Adipocyte (in vitro differentiated cells): ENCODE measurements around the gene CCDC92B.

Experiments
- DNase-seq: peaks from one replicate; pipeline ENCODE4 v3.0.0-alpha.2; 2015; ENCODE audit warnings: low read depth
- H3K27me3 ChIP-seq: replicated peaks from 2 replicates; pipeline ENCODE4 v1.7.0; 2013; ENCODE audit warnings: mild to moderate bottlenecking, low read length, moderate library complexity; ENCODE audit not compliant: control insufficient read depth, insufficient read depth
- H3K36me3 ChIP-seq: 2 replicates; pipeline ENCODE4 v1.7.0; 2013; ENCODE audit warnings: low read length, mild to moderate bottlenecking, moderate library complexity; ENCODE audit not compliant: control insufficient read depth, insufficient read depth, severe bottlenecking
- H3K4me1 ChIP-seq: 2 replicates; pipeline ENCODE4 v1.7.0; 2013; ENCODE audit warnings: mild to moderate bottlenecking, low read length, moderate library complexity; ENCODE audit not compliant: control insufficient read depth, insufficient read depth
- H3K4me3 ChIP-seq: 2 replicates; pipeline ENCODE4 v1.7.0; 2013; ENCODE audit warnings: mild to moderate bottlenecking, low read length, moderate library complexity
- H3K9ac ChIP-seq: 2 replicates; pipeline ENCODE4 v1.7.0; 2013; ENCODE audit warnings: mild to moderate bottlenecking, low read length, moderate library complexity
- H3K9me3 ChIP-seq: 2 replicates; pipeline ENCODE4 v1.7.0; 2013; ENCODE audit warnings: mild to moderate bottlenecking, low read length, moderate library complexity; ENCODE audit not compliant: control insufficient read depth

Gene CCDC92B

GRCh38 chr17:2749058-2749783 lies at the start of gene CCDC92B:
TSS of gene CCDC92B (minus strand) at chr17:2749652. CDS start at chr17:2735145, 14,507 bp downstream.
- H3K27me3 ChIP-seq = peaks cover 58% of the 10 kb centered on the region
- no peak within 1 kb of the TSS for H3K9ac ChIP-seq
- no peaks in the 10 kb centered on the region for H3K4me1 ChIP-seq
- no peak for DNase-seq
- H3K9me3 ChIP-seq = no peaks in the 10 kb centered on the region
- no peaks in the 10 kb centered on the region for H3K36me3 ChIP-seq
- no peak within 1 kb of the TSS for H3K4me3 ChIP-seq

DNA sequence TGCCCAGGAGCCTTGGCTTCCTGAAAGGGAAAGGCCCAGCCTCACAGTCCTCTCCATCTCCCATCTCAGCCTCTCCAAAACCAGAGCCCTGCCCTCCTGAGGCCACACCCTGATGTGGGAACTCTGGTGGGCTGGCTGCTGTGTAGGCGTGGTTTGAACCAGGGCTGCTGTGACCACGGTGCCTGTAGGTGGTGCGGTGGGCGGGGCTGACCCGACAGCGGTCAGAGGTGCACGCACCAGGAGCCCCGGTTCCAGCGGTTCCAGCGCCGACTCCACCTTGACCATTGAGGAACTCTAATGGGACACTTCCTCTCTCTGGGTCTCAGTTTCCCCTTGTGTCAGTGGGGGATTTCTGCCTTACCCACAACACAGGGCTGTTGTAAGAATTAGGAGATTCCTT lies 49.2 kb upstream of the CCDC92B start:
- Histone ChIP-seq H3K36me3 (no peaks in the 10 kb centered on the region), H3K9me3 (no peaks in the 10 kb centered on the region), H3K9ac (no peak overlapping the region), H3K27me3 (peaks cover 44% of the 10 kb centered on the region), H3K4me3 (no peak overlapping the region), H3K4me1 (peaks cover 14% of the 10 kb centered on the region)
- DNase-seq = no peak

DNA sequence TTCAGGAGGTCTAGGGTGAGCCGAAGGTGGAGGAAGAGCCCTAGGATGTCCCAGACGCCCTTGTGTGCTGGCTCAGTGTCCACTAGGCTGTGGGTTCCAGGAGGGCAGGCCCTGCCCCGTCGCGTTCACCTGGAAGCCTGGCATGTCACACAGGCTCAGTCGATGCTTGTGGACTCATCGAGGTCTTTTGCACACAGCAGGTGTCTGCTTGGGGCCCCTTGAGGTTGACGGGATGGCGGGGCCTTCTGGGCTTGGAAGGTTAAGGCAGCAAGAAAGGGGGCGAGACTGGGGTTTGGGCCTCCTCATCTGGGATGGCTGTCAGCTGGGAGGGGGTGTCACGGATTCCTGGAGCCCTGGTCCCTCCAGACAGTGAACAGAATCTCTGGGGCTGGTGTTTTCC lies 48.7 kb upstream of the CCDC92B start:
- Histone ChIP-seq H3K36me3 (no peaks in the 10 kb centered on the region), H3K4me1 (peaks cover 11% of the 10 kb centered on the region), H3K9ac (no peak overlapping the region), H3K4me3 (no peak overlapping the region), H3K27me3 (peaks cover 48% of the 10 kb centered on the region), H3K9me3 (no peaks in the 10 kb centered on the region)
- DNase-seq = no peak

DNA sequence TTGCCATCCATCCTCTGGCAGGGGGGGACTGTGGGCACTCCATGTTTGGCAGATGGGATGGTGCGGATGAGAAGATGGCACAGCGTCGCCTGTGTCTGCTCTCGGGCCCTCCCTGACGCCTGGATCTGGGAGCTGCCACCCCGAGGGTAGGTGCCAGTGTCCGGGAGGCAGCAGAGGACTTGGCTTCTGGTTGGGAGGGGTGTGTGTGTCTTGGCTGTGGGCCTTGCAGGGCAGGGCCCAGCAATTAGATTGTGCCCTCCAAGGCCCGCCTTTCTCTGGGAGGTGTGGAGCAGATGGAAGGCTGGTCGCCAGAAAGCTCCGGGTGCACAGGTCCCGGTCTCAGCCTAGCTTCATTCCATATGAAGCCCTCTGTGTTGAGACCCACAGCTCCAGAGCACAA lies 48.2 kb upstream of the CCDC92B start:
- no peak for DNase-seq
- Histone ChIP-seq H3K27me3 (peaks cover 48% of the 10 kb centered on the region), H3K4me3 (no peak overlapping the region), H3K9me3 (no peaks in the 10 kb centered on the region), H3K36me3 (no peaks in the 10 kb centered on the region), H3K9ac (no peak overlapping the region), H3K4me1 (peaks cover 6% of the 10 kb centered on the region)

DNA sequence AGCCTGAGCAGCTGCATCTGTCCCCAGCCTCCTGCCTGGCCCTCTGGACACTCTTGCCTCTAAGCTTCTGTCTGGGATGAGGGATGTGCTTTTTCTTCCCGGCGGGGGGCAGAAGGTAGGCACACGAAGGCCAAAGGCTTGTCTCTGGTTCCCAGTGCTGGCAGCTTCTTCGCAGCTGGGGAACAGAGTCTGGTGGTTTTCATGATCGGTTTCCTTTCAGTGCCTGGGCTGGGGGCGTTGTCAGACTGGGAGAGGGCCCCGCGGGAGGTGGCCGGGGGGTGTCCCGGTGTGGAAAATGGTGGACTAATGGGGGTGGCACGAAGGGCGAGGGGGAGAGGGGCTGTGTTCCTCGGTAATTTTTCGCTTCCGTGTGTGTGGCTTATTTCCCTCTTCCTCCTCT lies 47.8 kb upstream of the CCDC92B start:
- no peak overlapping the region for H3K9ac ChIP-seq

GRCh38 chr17:2796164-2797125 lies 47.0 kb upstream of the CCDC92B start, which contains the start of gene RAP1GAP2:
TSS of gene RAP1GAP2 (plus strand) at chr17:2796438. CDS start at chr17:2796528, 90 bp downstream.
- Histone ChIP-seq H3K4me1 (no peaks in the 10 kb centered on the region), H3K4me3 (no peak within 1 kb of the TSS), H3K36me3 (no peaks in the 10 kb centered on the region), H3K9ac (no peak within 1 kb of the TSS), H3K9me3 (no peaks in the 10 kb centered on the region), H3K27me3 (peaks cover 55% of the 10 kb centered on the region)
- DNase-seq = no peak

More for the DNA sequence above, 47.8 kb upstream of the CCDC92B start:
- H3K4me3 ChIP-seq = no peak overlapping the region
- no peaks in the 10 kb centered on the region for H3K36me3 ChIP-seq
- peaks cover 50% of the 10 kb centered on the region for H3K27me3 ChIP-seq
- DNase-seq = no peak
- peaks cover 4% of the 10 kb centered on the region for H3K4me1 ChIP-seq
- H3K9me3 ChIP-seq = no peaks in the 10 kb centered on the region

DNA sequence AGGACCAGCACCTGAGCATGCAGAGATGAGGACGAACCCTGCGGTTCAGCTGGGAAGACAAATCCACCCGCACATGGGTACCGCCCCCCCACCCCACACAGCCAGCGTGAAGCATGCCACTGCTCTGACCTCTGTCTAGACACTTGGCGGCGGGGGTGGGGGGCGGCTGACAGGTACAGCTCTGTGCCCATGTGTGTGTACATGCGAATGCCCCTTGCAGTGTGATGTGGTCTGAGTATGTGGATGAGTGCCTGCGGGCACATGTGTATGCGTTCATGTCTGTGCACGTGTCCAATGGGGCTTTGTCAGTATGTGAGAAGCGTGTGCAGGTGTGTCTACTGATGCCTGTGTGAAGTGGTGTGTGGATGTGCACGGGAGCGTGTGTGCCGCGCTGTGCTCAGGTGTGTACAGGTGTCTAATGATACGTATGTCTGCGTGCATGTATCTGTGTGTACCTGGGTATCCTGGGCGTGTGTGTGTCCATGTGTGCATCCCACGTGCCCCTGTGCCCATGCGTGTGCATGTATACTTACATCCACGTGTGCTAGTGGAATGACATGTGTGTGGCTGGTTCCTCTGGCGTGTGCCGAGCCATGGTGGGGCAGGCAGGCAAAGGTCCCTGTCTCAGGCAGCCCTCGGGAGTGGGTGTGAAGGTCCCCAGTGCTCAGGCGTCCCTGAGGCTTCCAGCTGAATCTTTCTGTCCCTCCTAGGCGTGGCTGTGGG lies 46.1 kb upstream of the CCDC92B start:
- DNase-seq = no peak
- H3K4me3 ChIP-seq = no peak overlapping the region
- no peaks in the 10 kb centered on the region for H3K4me1 ChIP-seq
- no peak overlapping the region for H3K9ac ChIP-seq
- peaks cover 60% of the 10 kb centered on the region for H3K27me3 ChIP-seq
- no peaks in the 10 kb centered on the region for H3K36me3 ChIP-seq
- H3K9me3 ChIP-seq = no peaks in the 10 kb centered on the region

DNA sequence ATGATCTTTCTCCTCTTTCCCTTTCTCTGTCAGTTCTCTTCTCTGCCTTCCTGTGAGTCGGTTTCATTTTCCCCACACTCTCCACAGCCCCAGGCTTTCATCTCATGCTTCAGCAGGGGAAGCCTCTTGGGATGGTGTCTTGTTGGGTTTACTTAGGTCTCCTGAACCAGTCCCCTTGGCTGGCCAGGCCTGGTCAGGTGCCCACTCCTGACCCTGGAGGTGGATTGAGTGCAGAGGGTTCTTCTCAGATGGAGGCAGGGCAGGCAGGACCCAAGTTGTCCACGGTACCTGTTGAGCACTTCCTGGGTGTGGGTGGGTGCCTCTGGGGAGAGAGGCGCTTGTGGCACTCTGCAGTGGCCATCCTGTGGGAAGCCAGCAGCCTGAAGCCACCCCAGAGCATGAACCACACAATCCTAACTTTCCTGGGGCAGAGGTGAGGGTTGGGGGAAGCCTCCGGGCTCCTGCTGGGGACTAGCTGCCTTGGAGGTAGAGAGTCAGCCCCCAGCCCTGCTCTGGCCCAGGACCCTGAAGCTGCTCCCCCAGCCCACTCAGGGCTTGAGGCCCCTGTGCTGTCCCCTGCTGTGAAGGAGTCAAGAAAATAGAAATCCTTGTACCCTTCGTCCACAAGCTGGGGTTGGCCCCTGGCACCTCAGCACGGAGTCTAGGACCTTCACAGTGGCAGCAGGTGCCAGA lies 44.8 kb upstream of the CCDC92B start:
- no peak overlapping the region for H3K4me3 ChIP-seq
- H3K27me3 ChIP-seq = peaks cover 56% of the 10 kb centered on the region
- no peak for DNase-seq
- no peaks in the 10 kb centered on the region for H3K9me3 ChIP-seq
- no peak overlapping the region for H3K9ac ChIP-seq
- H3K4me1 ChIP-seq = no peaks in the 10 kb centered on the region
- no peaks in the 10 kb centered on the region for H3K36me3 ChIP-seq

DNA sequence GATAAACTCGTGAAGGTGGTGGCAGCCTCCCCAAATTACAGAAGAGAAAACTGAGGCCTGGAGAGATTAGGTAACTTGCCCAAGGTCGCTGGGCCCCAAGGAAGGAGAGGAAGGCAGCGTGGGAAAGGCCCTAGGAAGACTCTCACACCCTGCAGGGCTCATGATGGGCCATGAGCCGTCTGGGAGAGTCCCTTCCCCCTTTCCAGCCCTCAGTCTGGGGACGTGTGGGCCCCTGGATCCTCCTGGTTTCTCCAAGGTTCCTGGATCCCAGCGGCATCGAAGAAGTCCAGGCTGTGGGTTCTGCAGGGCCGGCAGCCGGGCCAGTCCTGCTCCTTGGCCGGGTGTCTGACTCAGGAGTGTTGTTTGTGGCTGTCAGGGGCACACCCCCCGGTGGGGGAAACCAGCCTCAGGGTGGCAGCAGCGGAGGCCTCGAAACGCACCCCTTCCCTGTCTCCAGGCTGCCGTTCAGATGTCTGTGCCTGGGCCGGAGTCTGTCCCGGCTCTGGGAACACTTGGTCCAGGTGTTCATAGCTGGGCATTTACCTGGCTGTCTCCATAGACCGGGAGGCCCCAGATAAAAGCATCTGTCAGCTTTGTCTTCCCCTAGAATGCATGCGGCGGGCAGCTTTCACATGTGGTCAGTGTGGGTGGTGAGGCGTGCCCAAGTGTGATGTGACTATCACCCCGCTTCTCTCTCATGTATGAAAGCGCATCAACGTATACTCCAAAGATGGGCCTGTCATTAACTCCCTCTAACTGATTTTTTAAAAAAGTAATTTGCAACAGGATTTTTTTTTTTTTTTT lies 43.1 kb upstream of the CCDC92B start:
- no peak overlapping the region for H3K4me3 ChIP-seq
- DNase-seq = no peak
- peaks cover 41% of the 10 kb centered on the region for H3K27me3 ChIP-seq
- no peaks in the 10 kb centered on the region for H3K36me3 ChIP-seq
- no peak overlapping the region for H3K9ac ChIP-seq
- H3K9me3 ChIP-seq = no peaks in the 10 kb centered on the region
- no peaks in the 10 kb centered on the region for H3K4me1 ChIP-seq

DNA sequence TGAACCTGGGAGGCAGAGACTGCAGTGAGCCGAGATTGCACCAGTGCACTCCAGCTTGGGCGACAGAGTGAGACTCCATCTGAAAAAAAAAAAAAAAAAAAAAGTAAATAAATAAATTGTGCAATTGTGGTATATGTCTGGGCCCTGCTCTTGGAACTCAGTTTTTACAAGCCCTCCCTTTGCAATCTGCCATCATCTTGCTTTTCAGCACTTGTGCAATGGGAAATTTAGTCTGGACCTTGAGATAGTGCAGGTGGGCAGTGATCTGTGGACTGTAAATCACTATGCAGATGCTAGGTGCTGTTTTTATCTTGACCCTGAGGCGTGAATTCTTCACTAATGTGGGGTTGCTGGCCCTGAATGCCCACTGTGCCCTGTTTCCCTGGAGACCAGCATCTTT lies 40.2 kb upstream of the CCDC92B start:
- H3K4me3 ChIP-seq = no peak overlapping the region
- H3K4me1 ChIP-seq = no peaks in the 10 kb centered on the region
- no peaks in the 10 kb centered on the region for H3K36me3 ChIP-seq
- H3K9me3 ChIP-seq = no peaks in the 10 kb centered on the region
- H3K27me3 ChIP-seq = peaks cover 25% of the 10 kb centered on the region
- H3K9ac ChIP-seq = no peak overlapping the region
- DNase-seq = no peak
